Cardiac fibroblast (primary cell): Measurements from ENCODE around the gene FBXW11.

Experiments used
- DNase-seq, 2 donors: peaks; one replicate each; pipeline versions ENCODE4 v3.0.0 to v3.0.0-alpha.2; 2010; ENCODE audit warnings: low read depth in 2 of 2
- H3K4me3 ChIP-seq, 2 donors: replicated peaks in 1 of 2; 1 replicate in 1 of 2; 2 replicates in 1 of 2; pipeline ENCODE4 v1.5.1; 2011; ENCODE audit warnings: low read depth in 2 of 2, low read length in 2 of 2, mild to moderate bottlenecking in 2 of 2, moderate library complexity in 1 of 2
- CTCF ChIP-seq: IDR thresholded peaks from one replicate; pipeline ENCODE4 v1.5.1; 2011; ENCODE audit warnings: low read depth, mild to moderate bottlenecking, low read length, inconsistent platforms

The FBXW11 gene

GRCh38 chr5:171840711-171841522, 165.5 kb downstream of the FBXW11 start:
- no peak for TF ChIP-seq CTCF
- H3K4me3 ChIP-seq: no peak overlapping the region
- DNase-seq: no peak

- no peak for DNase-seq
- no peak for TF ChIP-seq CTCF
- H3K4me3 ChIP-seq: no peak overlapping the region
These were observed 166.4 kb downstream of the FBXW11 start for GRCh38 chr5:171840066-171840465.

- no peak overlapping the region for H3K4me3 ChIP-seq
- TF ChIP-seq CTCF: no peak
- no peak for DNase-seq
These were observed 167.3 kb downstream of the FBXW11 start for GRCh38 chr5:171839112-171839511.

GRCh38 chr5:171838066-171838465, 168.4 kb downstream of the FBXW11 start:
- DNase-seq: no peak
- TF ChIP-seq CTCF: no peak
- H3K4me3 ChIP-seq: no peak overlapping the region

GRCh38 chr5:171837522-171837921, 168.9 kb downstream of the FBXW11 start:
- H3K4me3 ChIP-seq: no peak overlapping the region
- no peak for DNase-seq
- TF ChIP-seq CTCF: no peak

- DNase-seq: no peak
- TF ChIP-seq CTCF: no peak
- no peak overlapping the region for H3K4me3 ChIP-seq
These were observed 171.4 kb downstream of the FBXW11 start for GRCh38 chr5:171835066-171835465.

GRCh38 chr5:171834461-171834860, 172.0 kb downstream of the FBXW11 start:
- H3K4me3 ChIP-seq: no peak overlapping the region
- no peak for DNase-seq
- TF ChIP-seq CTCF: no peak
